Breast epithelium (tissue), 3 donors: ENCODE results near the gene ORM2.

ENCODE experiments used
- CTCF ChIP-seq, 3 donors: fragments of 450-650 bp; IDR thresholded peaks; one replicate each; pipeline ENCODE4 v1.5.1; 2016 to 2017; ENCODE audit warnings: antibody characterized with exemption in 3 of 3, mild to moderate bottlenecking in 3 of 3, moderate library complexity in 3 of 3
- POLR2A ChIP-seq: fragments of 450-650 bp; IDR thresholded peaks from one replicate; pipeline ENCODE4 v1.6.1; 2016; ENCODE audit warnings: antibody characterized with exemption, mild to moderate bottlenecking, moderate library complexity
- POLR2AphosphoS5 ChIP-seq, 3 donors: sonication (generic); formaldehyde crosslinking; IDR thresholded peaks; one replicate each; pipeline ENCODE4 v1.6.1; 2017; ENCODE audit warnings: antibody characterized with exemption in 3 of 3

- no peak for TF ChIP-seq CTCF (IDR thresholded peaks at IDR 0.05)
- TF ChIP-seq POLR2A = no peak
- TF ChIP-seq POLR2AphosphoS5 (IDR thresholded peaks at IDR 0.05) = no peak
Observed at GRCh38 chr9:114355821-114356220, 26.2 kb downstream of the ORM2 start.
